HG03432 (cell line): Measurements from ENCODE around the gene TOGARAM1.

Experiments
- ATAC-seq: cut with Tn5 transposase; IDR thresholded peaks from one replicate; pipeline ENCODE4 v1.9.1; 2021; ENCODE audit warnings: mild to moderate bottlenecking, moderate library complexity; ENCODE audit not compliant: unreplicated experiment

Gene TOGARAM1

GRCh38 chr14:44963044-44963528 is 1.1 kb downstream of the TOGARAM1 start:
- ATAC-seq = no peak

GRCh38 chr14:44963775-44964380 is 1.9 kb downstream of the TOGARAM1 start:
- no peak for ATAC-seq

- ATAC-seq = no peak
Observed at GRCh38 chr14:44966601-44967336, 4.8 kb downstream of the TOGARAM1 start.

- no peak for ATAC-seq
Observed at GRCh38 chr14:44968714-44969113, 6.7 kb downstream of the TOGARAM1 start.

- ATAC-seq = peak; percentile 54
Observed at GRCh38 chr14:44970907-44971306, 8.9 kb downstream of the TOGARAM1 start.

GRCh38 chr14:44971459-44971858 is 9.5 kb downstream of the TOGARAM1 start:
- no peak for ATAC-seq

- ATAC-seq = no peak
Observed at GRCh38 chr14:44979273-44979672, 17.3 kb downstream of the TOGARAM1 start.

GRCh38 chr14:44979740-44980356 is 17.9 kb downstream of the TOGARAM1 start:
- no peak for ATAC-seq

- ATAC-seq = no peak
Observed at GRCh38 chr14:44981198-44981597, 19.2 kb downstream of the TOGARAM1 start.

- no peak for ATAC-seq
Observed at GRCh38 chr14:44982594-44982993, 20.6 kb downstream of the TOGARAM1 start.

GRCh38 chr14:44988694-44989093 is 26.7 kb downstream of the TOGARAM1 start:
- ATAC-seq = no peak

- ATAC-seq = no peak
Observed at GRCh38 chr14:44989497-44990440, 27.8 kb downstream of the TOGARAM1 start.

- no peak for ATAC-seq
Observed at GRCh38 chr14:44990533-44990932, 28.5 kb downstream of the TOGARAM1 start.

GRCh38 chr14:44995196-44995595 is 33.2 kb downstream of the TOGARAM1 start:
- no peak for ATAC-seq

- no peak for ATAC-seq
Observed at GRCh38 chr14:44995770-44996294, 33.8 kb downstream of the TOGARAM1 start.

GRCh38 chr14:45003924-45004323 is 41.9 kb downstream of the TOGARAM1 start:
- no peak for ATAC-seq

GRCh38 chr14:45015133-45015532 is 53.1 kb downstream of the TOGARAM1 start:
- ATAC-seq = no peak

- no peak for ATAC-seq
Observed at GRCh38 chr14:45028107-45028626, 66.2 kb downstream of the TOGARAM1 start.

GRCh38 chr14:45034730-45035129 is 72.7 kb downstream of the TOGARAM1 start:
- ATAC-seq = no peak

- ATAC-seq = no peak
Observed at GRCh38 chr14:45038256-45038655, 76.3 kb downstream of the TOGARAM1 start.
